HG03097 (cell line): ENCODE measurements around the gene ETV6.
A peak's percentile ranks its signal among the peaks of the same experiment; 100 is the strongest.

Experiments
- ATAC-seq: cut with Tn5 transposase; IDR thresholded peaks from one replicate; pipeline ENCODE4 v1.9.1; 2021; ENCODE audit not compliant: unreplicated experiment, low FRiP score

Gene ETV6

GRCh38 chr12:11731455-11731854, 82.0 kb downstream of the ETV6 start:
- no peak for ATAC-seq

GRCh38 chr12:11732023-11732422, 82.5 kb downstream of the ETV6 start:
- no peak for ATAC-seq

DNA sequence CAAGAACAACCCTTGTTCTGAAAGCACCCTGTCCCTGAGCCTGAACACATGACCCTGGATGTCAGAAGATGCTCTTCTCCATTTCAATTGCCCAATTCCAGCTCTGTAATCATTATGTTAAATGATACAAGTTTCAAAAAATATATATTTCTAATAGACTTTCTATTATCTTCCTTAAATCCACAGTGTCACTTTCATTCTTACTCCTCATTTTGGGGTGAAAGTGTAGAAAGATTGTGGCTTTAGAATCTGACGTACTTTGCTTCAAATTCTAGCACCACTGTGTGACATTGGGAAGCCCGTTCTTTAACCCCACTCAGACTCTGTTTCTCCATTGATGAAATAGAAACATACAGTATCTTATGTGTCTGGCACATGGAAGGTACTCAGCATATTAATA, 83.2 kb downstream of the ETV6 start:
- ATAC-seq, result no peak

DNA sequence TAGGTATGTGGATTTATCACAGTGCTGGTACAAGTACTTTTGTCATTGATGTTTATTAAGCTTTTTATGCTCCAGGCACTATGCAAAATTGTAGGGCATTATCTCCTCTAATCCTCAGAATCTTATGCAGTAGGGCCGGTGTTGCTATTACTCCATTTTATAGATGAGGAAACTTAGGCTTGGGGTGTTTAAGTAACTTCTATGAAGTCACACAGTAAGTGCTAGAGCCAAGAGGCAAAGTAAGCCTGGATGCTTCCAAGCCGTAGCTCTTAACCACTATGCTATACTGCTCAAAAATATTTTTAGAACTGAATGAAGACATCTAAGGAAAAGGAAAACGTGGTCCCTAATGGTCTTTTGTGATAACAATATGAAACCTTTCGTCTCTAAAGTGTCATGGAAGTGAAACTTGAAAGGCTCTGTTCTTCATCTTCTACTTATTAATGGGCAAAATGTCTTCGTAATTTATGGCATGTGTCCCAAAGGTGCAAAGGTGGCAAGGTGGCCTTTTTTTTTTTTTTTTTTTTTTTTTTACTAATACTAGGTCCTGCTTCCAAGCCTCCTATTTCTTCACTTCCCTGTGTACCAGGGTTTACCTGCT, 85.2 kb downstream of the ETV6 start:
- ATAC-seq, result no peak

- no peak for ATAC-seq
Measured at GRCh38 chr12:11738450-11738849, 89.0 kb downstream of the ETV6 start.

DNA sequence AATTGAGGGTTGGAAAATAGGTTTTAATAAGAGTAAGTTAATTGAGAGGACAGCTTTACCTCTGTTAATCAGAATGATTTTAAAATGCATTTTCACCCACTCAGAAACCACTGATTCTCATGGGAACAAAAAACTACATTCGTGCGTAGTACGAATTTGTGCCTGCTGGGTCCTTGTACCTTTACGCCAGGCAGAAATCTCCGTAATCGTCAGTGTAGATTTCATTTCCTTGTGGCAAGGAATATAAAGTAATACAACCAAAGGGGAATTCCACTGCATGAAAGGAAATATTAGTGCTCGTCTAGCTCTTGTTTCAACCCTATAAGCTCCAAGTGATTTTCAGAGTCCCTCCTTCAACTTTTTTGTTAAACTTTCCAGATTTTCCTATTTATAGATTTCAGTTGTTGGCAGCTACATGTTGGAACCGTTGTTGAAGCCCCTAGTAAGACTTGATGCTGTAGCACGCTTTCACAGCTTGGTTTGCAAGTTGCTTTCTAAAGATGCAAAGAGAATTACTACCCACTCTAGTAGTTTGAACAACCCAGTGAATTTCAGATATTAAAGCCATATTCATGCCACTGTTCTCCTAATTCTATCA, 90.6 kb downstream of the ETV6 start:
- no peak for ATAC-seq

DNA sequence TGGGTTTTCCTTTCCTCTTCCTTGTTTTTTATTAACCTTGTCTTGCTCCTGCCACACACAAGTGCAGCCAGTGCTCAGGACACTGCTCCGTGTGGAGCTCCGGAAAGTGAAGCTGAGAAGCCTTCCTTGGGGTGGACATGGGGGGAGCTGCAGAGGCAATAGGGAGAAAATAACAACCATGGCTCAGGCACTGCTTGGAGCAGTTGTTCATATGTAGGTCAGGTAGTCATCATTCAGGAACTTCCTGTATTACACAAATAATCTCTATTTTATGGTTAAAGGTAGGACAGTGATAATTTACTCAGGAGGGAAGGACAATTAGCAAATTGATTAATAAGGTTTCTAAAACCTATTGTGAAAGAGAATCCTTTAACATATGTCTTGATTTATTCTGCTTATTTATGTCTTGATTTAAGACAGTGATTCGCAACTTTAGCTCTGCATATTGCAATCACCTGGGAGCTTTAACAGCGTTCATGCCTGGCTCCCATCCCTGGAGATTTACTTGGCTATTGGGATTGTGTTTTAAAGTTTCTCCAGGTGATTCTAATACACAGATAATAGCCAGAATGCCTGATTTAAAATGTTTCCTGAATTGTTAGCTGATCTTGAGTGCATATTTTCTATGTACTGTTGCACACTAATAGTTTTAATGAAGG, 92.1 kb downstream of the ETV6 start:
- ATAC-seq, result no peak

GRCh38 chr12:11743423-11744409, 94.2 kb downstream of the ETV6 start:
- ATAC-seq, result no peak

- ATAC-seq, result no peak
Measured at GRCh38 chr12:11744410-11744801, 94.9 kb downstream of the ETV6 start.

GRCh38 chr12:11745113-11745512, 95.6 kb downstream of the ETV6 start:
- ATAC-seq, result no peak

GRCh38 chr12:11746024-11746771, 96.7 kb downstream of the ETV6 start:
- no peak for ATAC-seq

DNA sequence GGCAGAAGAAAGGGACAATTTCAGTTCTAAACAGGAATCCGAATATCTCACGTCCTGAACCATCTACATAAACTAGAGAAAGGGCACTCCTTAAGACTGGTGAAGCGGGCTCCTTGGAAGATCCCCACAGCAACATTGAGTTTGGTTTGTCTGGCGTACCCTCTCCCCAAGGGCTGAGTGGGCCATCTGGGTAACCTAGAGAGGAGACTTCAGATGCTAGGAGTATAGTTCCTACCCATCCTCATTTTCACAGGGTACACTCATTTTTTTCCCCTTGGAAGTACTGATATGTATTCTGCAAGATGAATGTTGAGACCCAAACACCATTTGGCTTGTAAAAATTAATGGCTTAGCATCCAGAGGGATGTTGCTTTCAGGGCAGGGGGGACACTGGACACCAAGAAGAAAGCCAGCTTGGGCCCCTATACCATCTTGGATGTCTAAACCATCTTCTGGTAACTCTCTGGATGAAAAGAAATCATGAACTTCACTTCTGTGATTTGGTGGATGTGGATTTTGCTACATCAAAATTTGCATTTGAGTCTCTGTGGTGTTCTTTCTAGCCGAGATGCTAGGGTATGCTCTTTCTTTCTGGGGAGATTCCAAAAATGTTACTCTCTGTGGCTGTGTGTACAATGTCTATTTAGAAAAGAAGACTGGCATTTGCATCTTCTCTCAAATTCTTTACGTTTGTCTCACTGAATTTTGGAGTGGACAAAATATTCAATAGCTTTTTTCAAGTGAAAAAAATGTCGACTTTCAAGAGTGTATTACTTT, 97.7 kb downstream of the ETV6 start:
- ATAC-seq, result no peak

- no peak for ATAC-seq
Measured at GRCh38 chr12:11747969-11748368, 98.5 kb downstream of the ETV6 start.

DNA sequence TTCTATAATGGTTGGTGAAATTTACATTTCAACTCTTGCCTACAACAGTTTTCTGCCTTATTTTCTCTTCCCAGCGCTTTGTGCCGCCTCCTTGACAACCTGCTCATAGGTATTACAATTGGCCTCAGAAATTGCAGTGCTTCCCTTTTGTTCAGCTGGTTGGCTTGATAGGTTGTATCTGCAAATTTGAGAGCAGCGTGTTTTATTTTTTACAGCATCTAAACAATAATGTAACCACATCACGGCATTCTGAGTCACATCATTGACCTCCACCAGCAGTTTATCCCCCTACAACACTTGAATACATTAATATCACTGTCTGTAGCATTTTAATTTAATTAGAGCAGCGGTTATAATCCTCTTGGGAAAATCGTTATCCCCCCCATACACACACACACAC, 99.4 kb downstream of the ETV6 start:
- no peak for ATAC-seq

GRCh38 chr12:11749943-11750690, 100.6 kb downstream of the ETV6 start:
- peak; percentile 49 for ATAC-seq

GRCh38 chr12:11752403-11753149, 103.1 kb downstream of the ETV6 start:
- ATAC-seq, result no peak

DNA sequence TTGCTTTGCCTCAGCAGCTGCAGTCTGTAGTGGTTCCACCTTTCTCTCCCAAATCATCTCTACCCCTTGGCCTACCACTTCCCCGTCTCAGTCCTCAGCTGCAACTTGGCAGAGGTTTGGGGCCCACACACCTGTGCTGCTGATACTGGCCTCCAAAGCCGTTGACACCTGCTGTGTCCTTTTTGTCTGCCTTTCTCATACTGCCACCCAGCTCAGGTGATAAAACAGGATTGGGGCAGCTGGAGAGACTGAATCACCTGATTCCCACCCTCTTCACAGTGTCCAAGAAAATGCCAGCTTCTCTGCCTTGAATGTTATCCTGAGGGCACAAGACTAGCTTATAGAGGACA, 103.7 kb downstream of the ETV6 start:
- ATAC-seq, result no peak

DNA sequence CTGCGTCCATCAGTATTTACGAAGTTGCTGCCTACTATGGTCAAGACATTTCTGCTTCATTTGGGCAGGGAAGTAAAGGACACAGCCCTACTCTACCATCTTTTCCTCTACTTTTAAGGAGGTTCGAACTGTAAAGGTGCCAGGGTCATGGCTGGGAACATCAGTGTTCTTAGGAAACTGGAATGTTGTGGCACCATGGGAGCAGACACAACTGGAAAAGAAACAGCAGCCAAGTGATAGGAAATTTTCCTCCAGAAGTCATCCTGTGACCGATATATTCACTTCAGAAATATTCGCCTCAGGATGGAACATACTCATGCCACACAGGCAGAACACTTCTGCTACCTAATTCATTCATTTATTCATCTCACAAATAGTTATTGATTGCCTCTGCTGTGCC, 104.4 kb downstream of the ETV6 start:
- ATAC-seq, result no peak
